ENCODE results near the gene PIGB. TPM values are rescaled to one million over a fixed set of nuclear protein-coding genes. Genes with fewer than 3 reads are reported as not detected.

The PIGB gene
- total RNA-seq, 1 experiment from 2014 or later, result 5.2 TPM

- TF ChIP-seq ARID4B (CRISPR knock-in tag; IDR thresholded peaks at IDR 0.05; ENCODE audit: borderline replicate concordance), result no peak
- no peak for TF ChIP-seq TEAD4 (CRISPR knock-in tag; IDR thresholded peaks at IDR 0.05)
Observed at GRCh38 chr15:55281517-55282228, 37.3 kb upstream of the PIGB start (continued).

GRCh38 chr15:55282284-55282833 lies 36.7 kb upstream of the PIGB start:
- POLR2A ChIA-PET, result no interaction called here
- H3K36me3 Mint-ChIP-seq, result no peaks in the 10 kb centered on the region

GRCh38 chr15:55283379-55284147 lies 35.5 kb upstream of the PIGB start:
- H3K9me3 Mint-ChIP-seq, result no peaks in the 10 kb centered on the region
- H3K36me3 Mint-ChIP-seq, result no peaks in the 10 kb centered on the region
- H3K27ac Mint-ChIP-seq, result no peak overlapping the region
- ATAC-seq, result no peak
- no peak overlapping the region for H3K4me3 Mint-ChIP-seq
- ChIA-PET CTCF (no interaction called here), POLR2A (no interaction called here)
- no peak for TF ChIP-seq ZBTB43 (CRISPR knock-in tag; IDR thresholded peaks at IDR 0.05)
- TF ChIP-seq USF1 (CRISPR knock-in tag; IDR thresholded peaks at IDR 0.05), result no peak
- no peak for TF ChIP-seq USF2 (CRISPR knock-in tag; IDR thresholded peaks at IDR 0.05)
- no peak for TF ChIP-seq ZBTB21 (CRISPR knock-in tag; IDR thresholded peaks at IDR 0.05; ENCODE audit: borderline replicate concordance)
- TF ChIP-seq ZSCAN18 (CRISPR knock-in tag; IDR thresholded peaks at IDR 0.05), result no peak
- H3K27me3 Mint-ChIP-seq (ENCODE audit: low read depth), result peaks cover 3% of the 10 kb centered on the region; the same call in 1 of the 2 replicates
- H3K4me1 Mint-ChIP-seq, result peaks cover 8% of the 10 kb centered on the region
- DNase-seq (ENCODE audit: low spot score), result no peak

More at GRCh38 chr15:55282284-55282833, 36.7 kb upstream of the PIGB start:
- H3K9me3 Mint-ChIP-seq, result no peaks in the 10 kb centered on the region
- ATAC-seq, result no peak
- no peak overlapping the region for H3K4me3 Mint-ChIP-seq
- no peak for DNase-seq (ENCODE audit: low spot score)
- 0 out of 2 replicates have a peak, but pooled peaks cover 5% of the 10 kb centered on the region for H3K4me1 Mint-ChIP-seq
- H3K27ac Mint-ChIP-seq, result no peak overlapping the region
- no peaks in the 10 kb centered on the region for H3K27me3 Mint-ChIP-seq (ENCODE audit: low read depth)
- no peak for TF ChIP-seq ZBTB43 (CRISPR knock-in tag; IDR thresholded peaks at IDR 0.05)
- no peak for TF ChIP-seq ZNF671 (CRISPR knock-in tag; IDR thresholded peaks at IDR 0.05)
- TF ChIP-seq ZNF263 (CRISPR knock-in tag; IDR thresholded peaks at IDR 0.05; ENCODE audit: low read depth), result no peak
- no peak for TF ChIP-seq SMAD4 (CRISPR knock-in tag; IDR thresholded peaks at IDR 0.05)
- TF ChIP-seq CBFB (CRISPR knock-in tag; IDR thresholded peaks at IDR 0.05; ENCODE audit: low read depth), result no peak
- TF ChIP-seq NR1H2 (CRISPR knock-in tag; IDR thresholded peaks at IDR 0.05), result no peak
- TF ChIP-seq KAT7 (CRISPR knock-in tag; IDR thresholded peaks at IDR 0.05; ENCODE audit: borderline replicate concordance), result no peak
- TF ChIP-seq ZNF138 (CRISPR knock-in tag; conservative IDR thresholded peaks at IDR 0.05), result no peak
- no peak for TF ChIP-seq ZNF317 (CRISPR knock-in tag; IDR thresholded peaks at IDR 0.05; ENCODE audit: borderline replicate concordance, low read depth)
- no peak for TF ChIP-seq SMAD3 (CRISPR knock-in tag; IDR thresholded peaks at IDR 0.05; ENCODE audit: borderline replicate concordance)
- TF ChIP-seq CREB1 (CRISPR knock-in tag; IDR thresholded peaks at IDR 0.05), result no peak
- CTCF ChIA-PET, result interaction anchor here (0.6 kb wide), 1 partner anchor 67 kb away, joined by 3 read pairs; no protein-coding TSS in a partner anchor

All from WTC11 (cell line).